H9 (cell line): ENCODE results near the gene NLRC3. TPM values are rescaled to one million over a fixed set of nuclear protein-coding genes. Genes with fewer than 3 reads are reported as not detected.

Source experiments
- DNase-seq: peaks from one replicate; pipeline ENCODE4 v3.0.0-alpha.2; 2017
- H2AFZ ChIP-seq: one replicate; pipeline ENCODE4 v1.6.1; 2013; ENCODE audit warnings: mild to moderate bottlenecking, low read length, control low read depth, moderate library complexity
- H2AK5ac ChIP-seq: 2 replicates; pipeline ENCODE4 v1.6.1; 2013; ENCODE audit warnings: low read length, control low read depth, mixed read lengths; ENCODE audit not compliant: insufficient read length
- H2BK120ac ChIP-seq: one replicate; pipeline ENCODE4 v1.6.1; 2013; ENCODE audit warnings: low read depth, mild to moderate bottlenecking, low read length, control low read depth, inconsistent platforms; ENCODE audit not compliant: poor library complexity, severe bottlenecking
- H2BK12ac ChIP-seq: 2 replicates; pipeline ENCODE4 v1.6.1; 2013; ENCODE audit warnings: low read length, control low read depth, mixed read lengths, low read depth; ENCODE audit not compliant: insufficient read length
- H2BK15ac ChIP-seq: 2 replicates; pipeline ENCODE4 v1.6.1; 2013; ENCODE audit warnings: low read depth, low read length, control low read depth
- H2BK20ac ChIP-seq: one replicate; pipeline ENCODE4 v1.6.1; 2013; ENCODE audit warnings: low read depth, mild to moderate bottlenecking, low read length, control low read depth, inconsistent platforms; ENCODE audit not compliant: poor library complexity, severe bottlenecking
- H2BK5ac ChIP-seq: 2 replicates; pipeline ENCODE4 v1.6.1; 2013; ENCODE audit warnings: low read length, control low read depth, mixed read lengths; ENCODE audit not compliant: insufficient read length
- H3K14ac ChIP-seq: 2 replicates; pipeline ENCODE4 v1.6.1; 2013; ENCODE audit warnings: low read length, control low read depth; ENCODE audit not compliant: insufficient read depth
- H3K18ac ChIP-seq: 2 replicates; pipeline ENCODE4 v1.6.1; 2013; ENCODE audit warnings: low read depth, mild to moderate bottlenecking, mixed read lengths, low read length, control low read depth; ENCODE audit not compliant: insufficient read length
- H3K23ac ChIP-seq: 2 replicates; pipeline ENCODE4 v1.6.1; 2013; ENCODE audit warnings: low read length, control low read depth, mixed read lengths, low read depth; ENCODE audit not compliant: insufficient read length
- H3K23me2 ChIP-seq: 2 replicates; pipeline ENCODE4 v1.6.1; 2013; ENCODE audit warnings: low read depth, mild to moderate bottlenecking, mixed read lengths, low read length, control low read depth; ENCODE audit not compliant: insufficient read length, poor library complexity, severe bottlenecking
- H3K27ac ChIP-seq: 2 replicates; pipeline ENCODE4 v1.5.1; 2013; ENCODE audit warnings: low read length, control low read depth, mixed read lengths, low read depth; ENCODE audit not compliant: insufficient read length
- H3K27me3 ChIP-seq: 2 replicates; pipeline ENCODE4 v1.6.1; 2013; ENCODE audit warnings: low read length, control low read depth, inconsistent platforms; ENCODE audit not compliant: insufficient read depth
- H3K4ac ChIP-seq: 2 replicates; pipeline ENCODE4 v1.6.1; 2013; ENCODE audit warnings: low read depth, mild to moderate bottlenecking, control low read depth, inconsistent platforms, low read length, moderate library complexity
- H3K4me1 ChIP-seq: 2 replicates; pipeline ENCODE4 v1.6.1; 2013; ENCODE audit warnings: low read length, control low read depth, inconsistent platforms; ENCODE audit not compliant: insufficient read depth
- H3K4me2 ChIP-seq: 2 replicates; pipeline ENCODE4 v1.6.1; 2013; ENCODE audit warnings: low read length, control low read depth, mixed read lengths; ENCODE audit not compliant: insufficient read length, insufficient read depth
- H3K56ac ChIP-seq: 2 replicates; pipeline ENCODE4 v1.6.1; 2013; ENCODE audit warnings: low read depth, mild to moderate bottlenecking, mixed read lengths, low read length, control low read depth; ENCODE audit not compliant: insufficient read length
- H3K79me1 ChIP-seq: 2 replicates; pipeline ENCODE4 v1.6.1; 2013; ENCODE audit warnings: low read depth, mild to moderate bottlenecking, moderate library complexity, low read length, control low read depth, inconsistent platforms; ENCODE audit not compliant: insufficient read depth, poor library complexity, severe bottlenecking
- H3K79me2 ChIP-seq: 2 replicates; pipeline ENCODE4 v1.6.1; 2013; ENCODE audit warnings: low read length, control low read depth, inconsistent platforms; ENCODE audit not compliant: insufficient read depth
- H3K9ac ChIP-seq: 2 replicates; pipeline ENCODE4 v1.6.1; 2013; ENCODE audit warnings: low read length, control low read depth, mixed read lengths; ENCODE audit not compliant: insufficient read length; ENCODE audit errors: extremely low read depth
- H3K9me3 ChIP-seq: one replicate; pipeline ENCODE4 v1.6.1; 2013; ENCODE audit warnings: low read depth, low read length, inconsistent platforms; ENCODE audit not compliant: control insufficient read depth
- H3T11ph ChIP-seq: one replicate; pipeline ENCODE4 v1.6.1; 2013; ENCODE audit warnings: mild to moderate bottlenecking, low read length, control low read depth, inconsistent platforms
- H4K20me1 ChIP-seq: one replicate; pipeline ENCODE4 v1.6.1; 2013; ENCODE audit not compliant: control insufficient read depth, insufficient read length, insufficient read depth
- H4K5ac ChIP-seq: 2 replicates; pipeline ENCODE4 v1.6.1; 2013; ENCODE audit warnings: low read depth, mild to moderate bottlenecking, mixed read lengths, low read length, control low read depth; ENCODE audit not compliant: insufficient read length
- H4K8ac ChIP-seq: replicated peaks from 2 replicates; pipeline ENCODE4 v1.6.1; 2013; ENCODE audit warnings: low read length, control low read depth, mixed read lengths, low read depth; ENCODE audit not compliant: insufficient read length
- H4K91ac ChIP-seq: 2 replicates; pipeline ENCODE4 v1.6.1; 2013; ENCODE audit warnings: low read depth, mild to moderate bottlenecking, moderate library complexity, mixed read lengths, low read length, control low read depth; ENCODE audit not compliant: insufficient read length
- H3K27ac Mint-ChIP-seq, 3 experiments: 2 replicates in 2 of 3; 3 replicates in 1 of 3; pipeline ENCODE4 v1.8.0; 2020 to 2021; ENCODE audit warnings: mixed read lengths in 3 of 3, mild to moderate bottlenecking in 1 of 3, moderate library complexity in 1 of 3
- H3K27me3 Mint-ChIP-seq: 2 replicates; pipeline ENCODE4 v1.8.0; 2021; ENCODE audit warnings: low read depth, mild to moderate bottlenecking, moderate library complexity, mixed read lengths
- H3K36me3 Mint-ChIP-seq, 3 experiments: 2 replicates in 2 of 3; 3 replicates in 1 of 3; pipeline ENCODE4 v1.8.0; 2020 to 2021; ENCODE audit warnings: low read depth in 3 of 3, mixed read lengths in 3 of 3; ENCODE audit not compliant: insufficient read depth in 1 of 3
- H3K4me1 Mint-ChIP-seq, 2 experiments: 2 replicates each; pipeline ENCODE4 v1.8.0; 2020; ENCODE audit warnings: mixed read lengths in 2 of 2
- H3K4me3 Mint-ChIP-seq, 2 experiments: 2 replicates in 1 of 2; 3 replicates in 1 of 2; pipeline ENCODE4 v1.8.0; 2020 to 2021; ENCODE audit warnings: mild to moderate bottlenecking in 2 of 2, mixed read lengths in 2 of 2, moderate library complexity in 1 of 2
- H3K9me3 Mint-ChIP-seq, 2 experiments: 2 replicates in 1 of 2; 3 replicates in 1 of 2; pipeline ENCODE4 v1.8.0; 2020; ENCODE audit warnings: mild to moderate bottlenecking in 2 of 2, mixed read lengths in 2 of 2, moderate library complexity in 1 of 2
- WGBS: extraction: QIAGEN DNeasy Blood & Tissue Kit; methylation state at CpG from one replicate; pipeline ENCODE4 v1.1.7; 2013; ENCODE audit warnings: missing lambda C conversion rate, low lambda C conversion rate, mixed read lengths; ENCODE audit not compliant: insufficient read length; ENCODE audit errors: extremely low coverage; 5-methylcytosine and 5-hydroxymethylcytosine counted together
- total RNA-seq: library from RNA; stranded (reverse); gene quantifications from 2 replicates; pipeline ENCODE4 v1.2.1, GENCODE V29; 2021
- TF ChIP-seq, protein P1 (sequence below): fragments of 200-600 bp; sonication (generic); conservative IDR thresholded peaks from 3 replicates; pipeline ENCODE4 v1.8.0; 2021; ENCODE audit warnings: antibody characterized with exemption, mild to moderate bottlenecking

The NLRC3 gene
- total RNA-seq, 1 experiment from 2014 or later = 0.44 TPM

DNA sequence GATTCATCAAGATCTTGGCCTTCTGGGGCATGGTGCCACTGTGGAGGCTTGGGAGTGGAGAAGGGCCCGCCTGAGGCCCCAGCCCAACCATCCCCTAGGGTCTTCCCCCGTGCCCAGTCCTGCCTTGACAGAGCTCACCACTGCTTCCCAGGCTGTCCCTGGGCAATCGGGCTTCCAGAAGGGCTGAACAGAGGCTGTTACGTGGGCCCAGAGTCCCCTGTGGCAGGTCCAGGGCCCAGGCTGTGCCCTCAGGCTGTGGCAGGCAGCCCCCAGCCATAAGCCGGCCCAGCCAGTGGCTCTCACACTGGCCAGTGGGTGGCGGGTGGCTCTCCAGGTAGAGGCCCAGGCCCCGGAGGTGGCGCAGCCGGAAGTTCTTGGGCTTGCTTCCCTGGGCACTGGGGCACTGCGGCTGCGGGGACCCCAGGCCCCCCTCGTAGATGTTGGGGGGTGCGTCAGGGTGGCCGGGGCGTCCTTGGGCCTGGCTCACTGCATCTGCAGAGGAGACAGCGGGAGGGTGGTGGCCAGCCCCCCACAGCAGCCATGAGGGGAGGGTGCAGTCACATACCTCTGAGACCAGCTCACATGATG is 82.7 kb downstream of the NLRC3 start:
- Histone ChIP-seq H3K23ac (no peak overlapping the region), H3K4ac (no peak overlapping the region), H4K8ac (no peak overlapping the region), H3K79me1 (no peaks in the 10 kb centered on the region), H2BK12ac (no peak overlapping the region), H2AK5ac (no peak overlapping the region), H3K27ac (no peak overlapping the region), H3K14ac (no peak overlapping the region), H3T11ph (no peak overlapping the region), H2BK120ac (no peak overlapping the region), H3K4me2 (no peak overlapping the region), H4K20me1 (no peaks in the 10 kb centered on the region), H4K91ac (no peak overlapping the region), H3K23me2 (no peaks in the 10 kb centered on the region), H3K9ac (no peak overlapping the region), H3K56ac (no peak overlapping the region), H3K18ac (no peak overlapping the region), H2BK20ac (no peak overlapping the region), H3K4me1 (no peaks in the 10 kb centered on the region), H2AFZ (no peak overlapping the region), H2BK15ac (no peak overlapping the region), H4K5ac (no peak overlapping the region), H2BK5ac (no peak overlapping the region), H3K79me2 (no peaks in the 10 kb centered on the region), H3K9me3 (no peaks in the 10 kb centered on the region), H3K27me3 (no peaks in the 10 kb centered on the region)
- Mint-ChIP-seq H3K4me1 (peaks cover 0 to 2% of the 10 kb centered on the region in 2 experiments; a peak in 1 of 4 replicates), H3K9me3 (no peaks in the 10 kb centered on the region), H3K27me3 (peaks cover 7% of the 10 kb centered on the region), H3K27ac (no peak overlapping the region), H3K36me3 (no peaks in the 10 kb centered on the region), H3K4me3 (no peak overlapping the region)
- no peak for DNase-seq
- no CpG with 5 or more reads among the region's 16 CpGs for WGBS
- TF ChIP-seq, protein P1, sequence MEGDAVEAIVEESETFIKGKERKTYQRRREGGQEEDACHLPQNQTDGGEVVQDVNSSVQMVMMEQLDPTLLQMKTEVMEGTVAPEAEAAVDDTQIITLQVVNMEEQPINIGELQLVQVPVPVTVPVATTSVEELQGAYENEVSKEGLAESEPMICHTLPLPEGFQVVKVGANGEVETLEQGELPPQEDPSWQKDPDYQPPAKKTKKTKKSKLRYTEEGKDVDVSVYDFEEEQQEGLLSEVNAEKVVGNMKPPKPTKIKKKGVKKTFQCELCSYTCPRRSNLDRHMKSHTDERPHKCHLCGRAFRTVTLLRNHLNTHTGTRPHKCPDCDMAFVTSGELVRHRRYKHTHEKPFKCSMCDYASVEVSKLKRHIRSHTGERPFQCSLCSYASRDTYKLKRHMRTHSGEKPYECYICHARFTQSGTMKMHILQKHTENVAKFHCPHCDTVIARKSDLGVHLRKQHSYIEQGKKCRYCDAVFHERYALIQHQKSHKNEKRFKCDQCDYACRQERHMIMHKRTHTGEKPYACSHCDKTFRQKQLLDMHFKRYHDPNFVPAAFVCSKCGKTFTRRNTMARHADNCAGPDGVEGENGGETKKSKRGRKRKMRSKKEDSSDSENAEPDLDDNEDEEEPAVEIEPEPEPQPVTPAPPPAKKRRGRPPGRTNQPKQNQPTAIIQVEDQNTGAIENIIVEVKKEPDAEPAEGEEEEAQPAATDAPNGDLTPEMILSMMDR = 0 out of 3 replicates have a peak, but pooled peaks have one; percentile 12
